ENCODE results near the gene GRSF1. TPM values are rescaled to one million over a fixed set of nuclear protein-coding genes. Genes with fewer than 3 reads are reported as not detected.

The GRSF1 gene
- total RNA-seq, 2 donors from 2014 or later, result 88.5 to 91.3 TPM

Other genes with a start within 250 kb of the GRSF1 start
- not detected for gene AMBN, start 247.6 kb downstream of the GRSF1 start, total RNA-seq
- not detected for gene ENAM, start 211.1 kb downstream of the GRSF1 start, total RNA-seq
- not detected for gene JCHAIN, start 173.4 kb downstream of the GRSF1 start, total RNA-seq
- 10 to 100 TPM; 23.8 to 29.1 TPM for gene UTP3, start 151.4 kb downstream of the GRSF1 start, total RNA-seq
- 10 to 100 TPM; 14.1 to 14.9 TPM for gene RUFY3, start 117.9 kb downstream of the GRSF1 start, total RNA-seq
- gene MOB1B, start 62.5 kb upstream of the GRSF1 start, total RNA-seq, result 10 to 100 TPM; 16.6 to 21.2 TPM
- gene DCK, start 153.8 kb upstream of the GRSF1 start, total RNA-seq, result 10 to 100 TPM; 31.4 to 35.8 TPM

Data from activated T-helper 17 cell treated with anti-CD3 and anti-CD28 coated beads, Interleukin-2, amount 50 U/mL, for 72 hours (primary cell).